Skeletal muscle tissue (tissue), 4 donors: ENCODE data around the gene ASCC2. TPM values are rescaled to one million over a fixed set of nuclear protein-coding genes. Genes with fewer than 3 reads are reported as not detected.
A peak's percentile ranks its signal among the peaks of the same experiment; 100 is the strongest.

ENCODE experiments used
- H3K27ac ChIP-seq: one replicate; pipeline ENCODE4 v1.7.0; 2013; ENCODE audit warnings: mild to moderate bottlenecking, low read depth, low read length, inconsistent platforms
- H3K27me3 ChIP-seq, 3 donors: one replicate each; pipeline ENCODE4 v1.7.0; 2013; ENCODE audit warnings: low read length in 3 of 3; ENCODE audit not compliant: control insufficient read depth in 3 of 3, insufficient read depth in 3 of 3
- H3K36me3 ChIP-seq, 3 donors: one replicate each; pipeline ENCODE4 v1.7.0; 2013; ENCODE audit warnings: low read length in 3 of 3; ENCODE audit not compliant: control insufficient read depth in 3 of 3, insufficient read depth in 3 of 3
- H3K4me1 ChIP-seq, 3 donors: one replicate each; pipeline ENCODE4 v1.7.0; 2013; ENCODE audit warnings: low read length in 3 of 3, mild to moderate bottlenecking in 3 of 3; ENCODE audit not compliant: control insufficient read depth in 3 of 3, insufficient read depth in 3 of 3
- H3K4me3 ChIP-seq, 3 donors: one replicate each; pipeline ENCODE4 v1.7.0; 2013; ENCODE audit warnings: low read length in 3 of 3
- H3K9ac ChIP-seq, 3 donors: one replicate each; pipeline ENCODE4 v1.7.0; 2013; ENCODE audit warnings: low read length in 3 of 3, mild to moderate bottlenecking in 3 of 3, moderate library complexity in 2 of 3, low read depth in 1 of 3
- H3K9me3 ChIP-seq, 3 donors: one replicate each; pipeline ENCODE4 v1.7.0; 2013; ENCODE audit warnings: low read length in 3 of 3; ENCODE audit not compliant: control insufficient read depth in 3 of 3
- total RNA-seq: library from RNA; depleted of rRNA; stranded (reverse); fragments of >200 nt; gene quantifications from one replicate; pipeline ENCODE4 v1.2.3, GENCODE V29; 2014
- donor health status: Osteomylitis.

Gene ASCC2
- total RNA-seq, 1 donor from 2014 or later = 15.7 TPM

GRCh38 chr22:29827091-29827490 lies 11.0 kb downstream of the ASCC2 start:
- Histone ChIP-seq H3K4me1 (peaks cover 20 to 28% (median 23%) of the 10 kb centered on the region in 3 donors), H3K9me3 (no peaks in the 10 kb centered on the region), H3K27ac (no peak overlapping the region), H3K4me3 (no peak overlapping the region), H3K36me3 (peaks cover 27 to 34% (median 32%) of the 10 kb centered on the region in 3 donors), H3K9ac (no peak overlapping the region), H3K27me3 (no peaks in the 10 kb centered on the region)

- Histone ChIP-seq H3K36me3 (peaks cover 35 to 46% (median 39%) of the 10 kb centered on the region in 3 donors), H3K27ac (no peak overlapping the region)
These were observed 12.5 kb downstream of the ASCC2 start for GRCh38 chr22:29825578-29825977.

GRCh38 chr22:29824677-29825076 lies 13.4 kb downstream of the ASCC2 start:
- H3K9me3 ChIP-seq = no peaks in the 10 kb centered on the region
- peaks cover 38 to 48% (median 39%) of the 10 kb centered on the region in 3 donors for H3K36me3 ChIP-seq
- H3K9ac ChIP-seq = no peak overlapping the region
- peaks cover 6 to 11% (median 9%) of the 10 kb centered on the region in 3 donors for H3K4me1 ChIP-seq
- H3K27me3 ChIP-seq = no peaks in the 10 kb centered on the region
- no peak overlapping the region for H3K4me3 ChIP-seq
- H3K27ac ChIP-seq = peak overlapping the region; percentile 2

More at GRCh38 chr22:29825578-29825977, 12.5 kb downstream of the ASCC2 start:
- Histone ChIP-seq H3K4me3 (no peak overlapping the region), H3K4me1 (peaks cover 10 to 20% (median 15%) of the 10 kb centered on the region in 3 donors), H3K9me3 (no peaks in the 10 kb centered on the region), H3K9ac (no peak overlapping the region), H3K27me3 (no peaks in the 10 kb centered on the region)

- no peak overlapping the region for H3K9ac ChIP-seq
- H3K9me3 ChIP-seq = no peaks in the 10 kb centered on the region
- peak overlapping the region; percentile 46 for H3K27ac ChIP-seq
- H3K27me3 ChIP-seq = no peaks in the 10 kb centered on the region
- H3K4me1 ChIP-seq = peaks cover 16 to 29% (median 17%) of the 10 kb centered on the region in 3 donors
- no peak overlapping the region for H3K4me3 ChIP-seq
- peaks cover 40 to 61% (median 43%) of the 10 kb centered on the region in 3 donors for H3K36me3 ChIP-seq
These were observed 16.6 kb downstream of the ASCC2 start for GRCh38 chr22:29821291-29822016.

- Histone ChIP-seq H3K9ac (no peak overlapping the region), H3K9me3 (no peaks in the 10 kb centered on the region), H3K36me3 (peaks cover 40 to 61% (median 43%) of the 10 kb centered on the region in 3 donors), H3K27me3 (no peaks in the 10 kb centered on the region), H3K4me3 (no peak overlapping the region), H3K4me1 (peaks cover 22 to 33% (median 23%) of the 10 kb centered on the region in 3 donors), H3K27ac (peak overlapping the region; percentile 46)
These were observed 17.1 kb downstream of the ASCC2 start for GRCh38 chr22:29820961-29821290.

- Histone ChIP-seq H3K4me3 (no peak overlapping the region), H3K27ac (no peak overlapping the region), H3K9ac (no peak overlapping the region), H3K36me3 (peaks cover 33 to 48% (median 38%) of the 10 kb centered on the region in 3 donors), H3K27me3 (no peaks in the 10 kb centered on the region), H3K9me3 (no peaks in the 10 kb centered on the region), H3K4me1 (peaks cover 29 to 47% (median 32%) of the 10 kb centered on the region in 3 donors)
These were observed 18.6 kb downstream of the ASCC2 start for GRCh38 chr22:29819501-29819900.

- peak overlapping the region; percentile 56 for H3K27ac ChIP-seq
- H3K4me1 ChIP-seq = peaks cover 33 to 64% (median 44%) of the 10 kb centered on the region in 3 donors
- H3K9ac ChIP-seq = peak overlapping the region in 1 of 3 donors; percentile 41
- no peaks in the 10 kb centered on the region for H3K27me3 ChIP-seq
- no peak overlapping the region for H3K4me3 ChIP-seq
- peaks cover 29 to 42% (median 35%) of the 10 kb centered on the region in 3 donors for H3K36me3 ChIP-seq
- H3K9me3 ChIP-seq = no peaks in the 10 kb centered on the region
These were observed 20.4 kb downstream of the ASCC2 start for GRCh38 chr22:29817724-29818123.

- H3K27me3 ChIP-seq = no peaks in the 10 kb centered on the region
- H3K4me3 ChIP-seq = no peak overlapping the region
- peaks cover 33 to 71% (median 44%) of the 10 kb centered on the region in 3 donors for H3K4me1 ChIP-seq
- peak overlapping the region; percentile 56 for H3K27ac ChIP-seq
- H3K9ac ChIP-seq = peak overlapping the region in 1 of 3 donors; percentile 41
- H3K36me3 ChIP-seq = peaks cover 31 to 43% (median 37%) of the 10 kb centered on the region in 3 donors
- no peaks in the 10 kb centered on the region for H3K9me3 ChIP-seq
These were observed 21.1 kb downstream of the ASCC2 start for GRCh38 chr22:29816980-29817379.

GRCh38 chr22:29816539-29816938 lies 21.5 kb downstream of the ASCC2 start:
- Histone ChIP-seq H3K9me3 (no peaks in the 10 kb centered on the region), H3K27ac (peak overlapping the region; percentile 56), H3K36me3 (peaks cover 30 to 41% (median 40%) of the 10 kb centered on the region in 3 donors), H3K4me3 (peak overlapping the region in 2 of 3 donors; percentile 11 to 48), H3K27me3 (no peaks in the 10 kb centered on the region), H3K9ac (peak overlapping the region in 2 of 3 donors; percentile 24 to 58), H3K4me1 (peaks cover 30 to 70% (median 43%) of the 10 kb centered on the region in 3 donors)

- Histone ChIP-seq H3K4me1 (peaks cover 29 to 66% (median 39%) of the 10 kb centered on the region in 3 donors), H3K9ac (peak overlapping the region in 2 of 3 donors; percentile 24 to 58), H3K36me3 (peaks cover 28 to 41% (median 40%) of the 10 kb centered on the region in 3 donors), H3K4me3 (peak overlapping the region in 2 of 3 donors; percentile 11 to 48), H3K27ac (peak overlapping the region; percentile 56), H3K27me3 (no peaks in the 10 kb centered on the region), H3K9me3 (no peaks in the 10 kb centered on the region)
These were observed 21.9 kb downstream of the ASCC2 start for GRCh38 chr22:29816128-29816527.
